Liver (tissue), 9 donors: ENCODE results near the gene P2RY13. TPM values are rescaled to one million over a fixed set of nuclear protein-coding genes. Genes with fewer than 3 reads are reported as not detected.

Experiments used
- DNase-seq: peaks from one replicate; pipeline ENCODE4 v3.0.0-alpha.2; 2017; ENCODE audit warnings: low spot score
- H3K27ac ChIP-seq, 2 donors: one replicate each; pipeline ENCODE4 v1.7.0; 2013; ENCODE audit warnings: inconsistent platforms in 2 of 2, low read length in 2 of 2, control low read depth in 1 of 2, low read depth in 1 of 2, mild to moderate bottlenecking in 1 of 2
- H3K27me3 ChIP-seq, 4 donors: one replicate each; pipeline versions ENCODE4 v1.6.1 to v1.7.0; 2013; ENCODE audit warnings: low read length in 3 of 4, inconsistent platforms in 1 of 4, mild to moderate bottlenecking in 1 of 4, moderate library complexity in 1 of 4; ENCODE audit not compliant: control insufficient read depth in 4 of 4, insufficient read depth in 4 of 4
- H3K36me3 ChIP-seq, 4 donors: one replicate each; pipeline versions ENCODE4 v1.6.1 to v1.7.0; 2013; ENCODE audit warnings: low read length in 3 of 4, mild to moderate bottlenecking in 3 of 4, low read depth in 1 of 4, moderate library complexity in 1 of 4; ENCODE audit not compliant: control insufficient read depth in 4 of 4, insufficient read depth in 3 of 4
- H3K4me1 ChIP-seq, 4 donors: one replicate each; pipeline versions ENCODE4 v1.6.1 to v1.7.0; 2013; ENCODE audit warnings: low read length in 3 of 4, mild to moderate bottlenecking in 3 of 4, moderate library complexity in 1 of 4; ENCODE audit not compliant: control insufficient read depth in 4 of 4, insufficient read depth in 4 of 4
- H3K4me3 ChIP-seq, 3 donors: one replicate each; pipeline versions ENCODE4 v1.6.1 to v1.7.0; 2013; ENCODE audit warnings: low read length in 3 of 3, control low read depth in 1 of 3, low read depth in 1 of 3, mild to moderate bottlenecking in 1 of 3
- H3K9ac ChIP-seq, 2 donors: one replicate each; pipeline ENCODE4 v1.7.0; 2013; ENCODE audit warnings: low read length in 2 of 2, mild to moderate bottlenecking in 2 of 2, moderate library complexity in 2 of 2, control low read depth in 1 of 2, low read depth in 1 of 2
- H3K9me3 ChIP-seq, 4 donors: one replicate each; pipeline versions ENCODE4 v1.6.1 to v1.7.0; 2013; ENCODE audit warnings: low read length in 3 of 4; ENCODE audit not compliant: control insufficient read depth in 4 of 4
- ATF3 ChIP-seq: IDR thresholded peaks from 2 replicates; pipeline ENCODE4 v1.6.1; 2016; ENCODE audit warnings: antibody characterized with exemption
- CTCF ChIP-seq: fragments of 150-350 bp; IDR thresholded peaks from 2 replicates; pipeline ENCODE4 v1.5.1; 2017; ENCODE audit warnings: improper control_type of control experiment, low read depth, low read length; ENCODE audit not compliant: missing input control
- EGR1 ChIP-seq, 2 donors: IDR thresholded peaks; 2 replicates each; pipeline ENCODE4 v1.6.1; 2016 to 2018; ENCODE audit warnings: antibody characterized with exemption in 2 of 2, low read depth in 2 of 2
- FOXA1 ChIP-seq: IDR thresholded peaks from 2 replicates; pipeline ENCODE4 v1.6.1; 2016; ENCODE audit warnings: antibody characterized with exemption
- FOXA2 ChIP-seq: IDR thresholded peaks from 2 replicates; pipeline ENCODE4 v1.6.1; 2016; ENCODE audit warnings: antibody characterized with exemption
- GABPA ChIP-seq, 2 donors: IDR thresholded peaks in 1 of 2; conservative IDR thresholded peaks in 1 of 2; 2 replicates each; pipeline ENCODE4 v1.6.1; 2016; ENCODE audit warnings: antibody characterized with exemption in 2 of 2, mild to moderate bottlenecking in 1 of 2, moderate library complexity in 1 of 2
- HNF4A ChIP-seq, 2 donors: conservative IDR thresholded peaks; 2 replicates each; pipeline ENCODE4 v1.6.1; 2016; ENCODE audit warnings: antibody characterized with exemption in 2 of 2, mild to moderate bottlenecking in 2 of 2
- HNF4G ChIP-seq: IDR thresholded peaks from 2 replicates; pipeline ENCODE4 v1.6.1; 2016; ENCODE audit warnings: antibody characterized with exemption
- JUND ChIP-seq, 2 donors: IDR thresholded peaks; 2 replicates each; pipeline ENCODE4 v1.6.1; 2016; ENCODE audit warnings: antibody characterized with exemption in 2 of 2
- MAX ChIP-seq: IDR thresholded peaks from 2 replicates; pipeline ENCODE4 v1.6.1; 2016; ENCODE audit warnings: antibody characterized with exemption
- NR2F2 ChIP-seq: IDR thresholded peaks from 2 replicates; pipeline ENCODE4 v1.6.1; 2016; ENCODE audit warnings: antibody characterized with exemption
- RAD21 ChIP-seq, 2 donors: IDR thresholded peaks; 2 replicates each; pipeline ENCODE4 v1.6.1; 2016; ENCODE audit warnings: antibody characterized with exemption in 2 of 2, mild to moderate bottlenecking in 2 of 2
- REST ChIP-seq: IDR thresholded peaks from 2 replicates; pipeline ENCODE4 v1.6.1; 2016; ENCODE audit warnings: antibody characterized with exemption, mild to moderate bottlenecking
- RXRA ChIP-seq, 2 donors: IDR thresholded peaks; 2 replicates each; pipeline ENCODE4 v1.6.1; 2017 to 2018; ENCODE audit warnings: antibody characterized with exemption in 2 of 2, mild to moderate bottlenecking in 1 of 2
- SP1 ChIP-seq: IDR thresholded peaks from 2 replicates; pipeline ENCODE4 v1.6.1; 2018; ENCODE audit warnings: antibody characterized with exemption, mild to moderate bottlenecking
- TAF1 ChIP-seq: conservative IDR thresholded peaks from 2 replicates; pipeline ENCODE4 v1.6.1; 2016; ENCODE audit warnings: antibody characterized with exemption, mild to moderate bottlenecking
- YY1 ChIP-seq: IDR thresholded peaks from 2 replicates; pipeline ENCODE4 v1.6.1; 2016; ENCODE audit warnings: antibody characterized with exemption, mild to moderate bottlenecking
- ZBTB33 ChIP-seq: IDR thresholded peaks from 2 replicates; pipeline ENCODE4 v1.6.1; 2016; ENCODE audit warnings: antibody characterized with exemption
- WGBS: extraction: QIAGEN DNeasy Blood & Tissue Kit; methylation state at CpG from one replicate; pipeline ENCODE4 v1.1.7; 2013; 5-methylcytosine and 5-hydroxymethylcytosine counted together
- polyA plus RNA-seq, 2 donors: library from polyadenylated mRNA; stranded (reverse) in 1 of 2; unstranded in 1 of 2; fragments of 200-250 nt in 1 of 2; fragments of >200 nt in 1 of 2; fragmentation: Nextera tagmentation in 1 of 2; extraction: Ambion mirVana in 1 of 2; gene quantifications; one replicate each; pipeline versions ENCODE4 v1.2.1 to v1.2.3, GENCODE V29; 2013 to 2015
- total RNA-seq, 2 donors: library from RNA; depleted of rRNA; stranded (reverse); fragments of >200 nt; gene quantifications; one replicate each; pipeline ENCODE4 v1.2.3, GENCODE V29; 2014
- donor health status: healthy.
- donor health status: healthy.
- donor health status: healthy.
- donor health status: healthy.
- donor health status: healthy.

Gene P2RY13
- total and polyA plus RNA-seq, 4 donors, result 1.3 to 6.1 (median 3.2) TPM

GRCh38 chr3:151305060-151305774 is 24.1 kb downstream of the P2RY13 start:
- no peaks in the 10 kb centered on the region for H3K9me3 ChIP-seq
- H3K27me3 ChIP-seq, result no peaks in the 10 kb centered on the region
- no peak overlapping the region for H3K27ac ChIP-seq
- TF ChIP-seq TAF1 (no peak), ATF3 (no peak), CTCF (no peak), RXRA (IDR thresholded peaks at IDR 0.05) (no peak), ZBTB33 (no peak), HNF4G (no peak), EGR1 (IDR thresholded peaks at IDR 0.05; ENCODE audit: low read depth in 2 of 2) (no peak), HNF4A (conservative IDR thresholded peaks at IDR 0.05) (no peak), FOXA1 (no peak), SP1 (peak; percentile 26), GABPA (IDR thresholded peaks at IDR 0.05 in 1 of 2, conservative IDR thresholded peaks at IDR 0.05 in 1 of 2) (no peak), MAX (no peak), NR2F2 (no peak), REST (no peak), JUND (IDR thresholded peaks at IDR 0.05) (no peak), FOXA2 (no peak), RAD21 (IDR thresholded peaks at IDR 0.05) (peak in 1 of 2 donors; percentile 38), YY1 (no peak)
- no peak overlapping the region for H3K4me3 ChIP-seq
- no peaks in the 10 kb centered on the region for H3K4me1 ChIP-seq
- 72% methylated on average over 7 of the region's 7 CpGs for WGBS
- DNase-seq, result no peak
- H3K36me3 ChIP-seq, result no peaks in the 10 kb centered on the region
- no peak overlapping the region for H3K9ac ChIP-seq
